ENCODE measurements around the gene PRRX2.
"Not testable (repeated sequence)": the region's sequence is repeated elsewhere in the genome, so short reads cannot be mapped to it uniquely, and the experiment has no call there.

The PRRX2 gene

GRCh38 chr9:129665389-129665775 is at the start of gene PRRX2:
Gene PRRX2 (plus strand): TSS chr9:129665647. CDS start chr9:129665868, 221 bp downstream.
- FAIRE-seq: no peak

- FAIRE-seq: peak; percentile 42
Observed at GRCh38 chr9:129617167-129617566, 48.3 kb upstream of the PRRX2 start.

- no peak for FAIRE-seq
Observed at GRCh38 chr9:129619787-129620668, 45.4 kb upstream of the PRRX2 start.

GRCh38 chr9:129620669-129621295 is 44.7 kb upstream of the PRRX2 start, which contains the start of gene C9orf50:
Gene C9orf50 (minus strand): TSS chr9:129621101. CDS start chr9:129620574, 527 bp downstream.
- FAIRE-seq: no peak

- no peak for FAIRE-seq
Observed at GRCh38 chr9:129623331-129623730, 42.1 kb upstream of the PRRX2 start.

GRCh38 chr9:129624168-129624759 is 41.2 kb upstream of the PRRX2 start:
- no peak for FAIRE-seq

GRCh38 chr9:129624947-129625346 is 40.5 kb upstream of the PRRX2 start:
- FAIRE-seq: peak; percentile 75

GRCh38 chr9:129626079-129626624 is 39.3 kb upstream of the PRRX2 start, which contains the start of gene NTMT1:
Gene NTMT1 (plus strand): TSS chr9:129626163. CDS start chr9:129632704, 6,541 bp downstream.
- FAIRE-seq: peak; percentile 65

GRCh38 chr9:129626625-129627284 is 38.7 kb upstream of the PRRX2 start:
- FAIRE-seq: no peak

GRCh38 chr9:129627556-129628440 is 37.6 kb upstream of the PRRX2 start:
- no peak for FAIRE-seq

- FAIRE-seq: no peak
Observed at GRCh38 chr9:129628709-129629108, 36.7 kb upstream of the PRRX2 start.

- no peak for FAIRE-seq
Observed at GRCh38 chr9:129629251-129629820, 36.1 kb upstream of the PRRX2 start.

- no peak for FAIRE-seq
Observed at GRCh38 chr9:129630967-129631673, 34.3 kb upstream of the PRRX2 start.

GRCh38 chr9:129631674-129632129 is 33.7 kb upstream of the PRRX2 start:
- FAIRE-seq: no peak

GRCh38 chr9:129632460-129632859 is 33.0 kb upstream of the PRRX2 start:
- no peak for FAIRE-seq

GRCh38 chr9:129633207-129633606 is 32.2 kb upstream of the PRRX2 start:
- FAIRE-seq: no peak

- no peak for FAIRE-seq
Observed at GRCh38 chr9:129633848-129634247, 31.6 kb upstream of the PRRX2 start.

GRCh38 chr9:129635099-129636065 is 30.1 kb upstream of the PRRX2 start:
- FAIRE-seq: no peak

GRCh38 chr9:129636343-129636742 is 29.1 kb upstream of the PRRX2 start:
- not testable (repeated sequence) for FAIRE-seq

Data from G401.6 (cell line).